ENCODE results near the gene ALDH1L1.

DNA sequence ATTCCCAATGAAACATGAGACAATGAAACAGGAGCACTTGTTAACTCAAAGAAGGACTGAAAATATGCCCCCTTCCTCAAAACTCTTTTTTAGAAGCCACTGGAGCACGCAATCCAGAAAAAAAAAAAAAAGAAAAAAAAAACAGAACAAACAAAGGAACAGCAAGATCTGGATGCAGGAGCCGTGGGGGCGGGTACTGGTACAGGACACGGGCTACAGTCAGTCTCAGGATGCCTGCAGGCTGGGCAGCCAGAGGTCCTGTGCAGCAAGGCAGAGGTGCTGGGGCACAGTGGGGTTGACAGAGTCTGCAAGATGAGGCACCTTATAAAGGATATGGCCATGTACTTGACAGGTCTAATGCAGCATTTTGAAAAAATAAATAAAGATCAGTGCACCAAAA lies 22.3 kb upstream of the ALDH1L1 start:
- TF ChIP-seq GATA2 (IDR thresholded peaks at IDR 0.05; ENCODE audit: low read depth, low read length) (no peak), GATA3 (IDR thresholded peaks at IDR 0.05; ENCODE audit: low read depth, low read length) (no peak)
